ENCODE results near the gene HEXA. TPM values are rescaled to one million over a fixed set of nuclear protein-coding genes. Genes with fewer than 3 reads are reported as not detected.

Gene HEXA
- 10 to 100 TPM; 38.1 to 42.9 TPM for total RNA-seq
- 10 to 100 TPM; 62.5 to 69.0 TPM for polyA plus RNA-seq

DNA sequence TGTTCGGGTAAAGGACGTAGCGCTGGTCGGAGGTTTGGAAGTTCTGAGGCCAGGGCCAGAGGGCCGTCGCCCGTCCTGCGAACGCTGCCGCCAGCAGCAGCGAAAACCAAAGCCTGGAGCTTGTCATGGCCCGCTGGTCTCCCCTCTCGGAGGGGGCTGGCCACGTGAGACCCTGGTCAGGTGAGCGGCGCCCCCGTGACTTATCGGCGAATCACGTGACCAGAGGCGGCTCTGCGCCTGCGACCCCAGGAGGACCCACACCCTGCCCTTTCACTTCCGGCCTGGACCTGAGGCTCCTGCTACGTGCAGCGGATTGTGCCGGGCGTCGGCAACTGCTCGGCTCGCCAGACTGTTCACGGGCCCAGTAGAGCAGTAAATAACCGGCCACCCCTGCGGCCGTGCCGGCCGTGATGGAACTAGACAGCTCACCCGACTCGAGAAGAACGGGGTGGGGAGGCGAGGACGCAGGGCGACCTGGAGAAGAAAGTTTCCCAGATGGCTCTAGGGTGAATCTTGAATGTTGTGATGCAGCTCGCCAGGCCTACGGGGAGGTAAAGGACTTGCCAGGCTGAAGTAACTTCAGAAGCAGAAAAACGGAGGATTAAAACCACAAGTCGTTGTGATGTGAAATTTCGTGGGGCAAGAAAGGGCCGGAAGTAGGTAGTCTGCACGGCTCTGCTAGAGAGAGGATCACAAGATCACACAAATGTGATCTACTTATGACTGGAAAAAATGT lies at the start of gene HEXA:
HEXA (minus strand) TSS at position 169 of the 736 bp plus-strand sequence; CDS start at position 127, 42 bp downstream.
- H3K9ac ChIP-seq (ENCODE audit: low read depth in 1 of 2, low read length in 2 of 2), result peak within 1 kb of the TSS; percentile 69 to 93
- H3K36me3 ChIP-seq (ENCODE audit: control insufficient read depth in 4 of 4, insufficient read depth in 3 of 4, low read depth in 1 of 4, low read length in 3 of 4), result no peaks in the 10 kb centered on the region
- peaks cover 3 to 33% (median 24%) of the 10 kb centered on the region in 4 donors for H3K4me1 ChIP-seq (ENCODE audit: control insufficient read depth in 4 of 4, insufficient read depth in 4 of 4, low read length in 3 of 4)
- peak within 1 kb of the TSS; percentile 88 to 99 (median 88) for H3K4me3 ChIP-seq (ENCODE audit: low read depth in 1 of 3, low read length in 3 of 3)
- under 1% methylated on average over 50 of the region's 50 CpGs for WGBS
- TF ChIP-seq TAF1 (conservative IDR thresholded peaks at IDR 0.05) (peak; percentile 91), HNF4A (conservative IDR thresholded peaks at IDR 0.05) (peak in 1 of 2 donors; percentile 39), JUND (IDR thresholded peaks at IDR 0.05) (peak in 1 of 2 donors; percentile 38), FOXA2 (IDR thresholded peaks at IDR 0.05) (no peak), REST (IDR thresholded peaks at IDR 0.05) (peak; percentile 78), FOXA1 (IDR thresholded peaks at IDR 0.05) (peak; percentile 45), CTCF (IDR thresholded peaks at IDR 0.05; ENCODE audit: low read depth, low read length, missing input control) (no peak), RAD21 (IDR thresholded peaks at IDR 0.05) (peak in 1 of 2 donors; percentile 37), YY1 (IDR thresholded peaks at IDR 0.05) (peak; percentile 84), SP1 (IDR thresholded peaks at IDR 0.05) (peak; percentile 62), EGR1 (IDR thresholded peaks at IDR 0.05; ENCODE audit: low read depth in 2 of 2) (peak in 1 of 2 donors; percentile 16), RXRA (IDR thresholded peaks at IDR 0.05) (peak; percentile 53 to 60), HNF4G (IDR thresholded peaks at IDR 0.05) (no peak), NR2F2 (IDR thresholded peaks at IDR 0.05) (peak; percentile 95), GABPA (IDR thresholded peaks at IDR 0.05 in 1 of 2, conservative IDR thresholded peaks at IDR 0.05 in 1 of 2) (peak; percentile 23 to 87)
- TF ChIP-seq, protein P1, sequence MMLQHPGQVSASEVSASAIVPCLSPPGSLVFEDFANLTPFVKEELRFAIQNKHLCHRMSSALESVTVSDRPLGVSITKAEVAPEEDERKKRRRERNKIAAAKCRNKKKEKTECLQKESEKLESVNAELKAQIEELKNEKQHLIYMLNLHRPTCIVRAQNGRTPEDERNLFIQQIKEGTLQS (IDR thresholded peaks at IDR 0.05), result no peak
- TF ChIP-seq, protein P2, sequence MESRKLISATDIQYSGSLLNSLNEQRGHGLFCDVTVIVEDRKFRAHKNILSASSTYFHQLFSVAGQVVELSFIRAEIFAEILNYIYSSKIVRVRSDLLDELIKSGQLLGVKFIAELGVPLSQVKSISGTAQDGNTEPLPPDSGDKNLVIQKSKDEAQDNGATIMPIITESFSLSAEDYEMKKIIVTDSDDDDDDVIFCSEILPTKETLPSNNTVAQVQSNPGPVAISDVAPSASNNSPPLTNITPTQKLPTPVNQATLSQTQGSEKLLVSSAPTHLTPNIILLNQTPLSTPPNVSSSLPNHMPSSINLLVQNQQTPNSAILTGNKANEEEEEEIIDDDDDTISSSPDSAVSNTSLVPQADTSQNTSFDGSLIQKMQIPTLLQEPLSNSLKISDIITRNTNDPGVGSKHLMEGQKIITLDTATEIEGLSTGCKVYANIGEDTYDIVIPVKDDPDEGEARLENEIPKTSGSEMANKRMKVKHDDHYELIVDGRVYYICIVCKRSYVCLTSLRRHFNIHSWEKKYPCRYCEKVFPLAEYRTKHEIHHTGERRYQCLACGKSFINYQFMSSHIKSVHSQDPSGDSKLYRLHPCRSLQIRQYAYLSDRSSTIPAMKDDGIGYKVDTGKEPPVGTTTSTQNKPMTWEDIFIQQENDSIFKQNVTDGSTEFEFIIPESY (IDR thresholded peaks at IDR 0.05), result peak; percentile 90
- TF ChIP-seq, protein P3, sequence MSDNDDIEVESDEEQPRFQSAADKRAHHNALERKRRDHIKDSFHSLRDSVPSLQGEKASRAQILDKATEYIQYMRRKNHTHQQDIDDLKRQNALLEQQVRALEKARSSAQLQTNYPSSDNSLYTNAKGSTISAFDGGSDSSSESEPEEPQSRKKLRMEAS (IDR thresholded peaks at IDR 0.05), result peak; percentile 73
- H3K27ac ChIP-seq (ENCODE audit: low read depth in 1 of 2, low read length in 2 of 2), result peak within 1 kb of the TSS; percentile 83 to 89
- no peaks in the 10 kb centered on the region for H3K27me3 ChIP-seq (ENCODE audit: control insufficient read depth in 4 of 4, insufficient read depth in 4 of 4, low read length in 3 of 4)
- DNase-seq (ENCODE audit: low spot score), result peak; percentile 94
- no peaks in the 10 kb centered on the region for H3K9me3 ChIP-seq (ENCODE audit: control insufficient read depth in 4 of 4, low read length in 3 of 4)
